ENCODE data around the gene VTI1B. TPM values are rescaled to one million over a fixed set of nuclear protein-coding genes. Genes with fewer than 3 reads are reported as not detected.

VTI1B gene
- total RNA-seq, 4 donors from 2014 or later = 96.1 to 133 (median 114) TPM

DNA sequence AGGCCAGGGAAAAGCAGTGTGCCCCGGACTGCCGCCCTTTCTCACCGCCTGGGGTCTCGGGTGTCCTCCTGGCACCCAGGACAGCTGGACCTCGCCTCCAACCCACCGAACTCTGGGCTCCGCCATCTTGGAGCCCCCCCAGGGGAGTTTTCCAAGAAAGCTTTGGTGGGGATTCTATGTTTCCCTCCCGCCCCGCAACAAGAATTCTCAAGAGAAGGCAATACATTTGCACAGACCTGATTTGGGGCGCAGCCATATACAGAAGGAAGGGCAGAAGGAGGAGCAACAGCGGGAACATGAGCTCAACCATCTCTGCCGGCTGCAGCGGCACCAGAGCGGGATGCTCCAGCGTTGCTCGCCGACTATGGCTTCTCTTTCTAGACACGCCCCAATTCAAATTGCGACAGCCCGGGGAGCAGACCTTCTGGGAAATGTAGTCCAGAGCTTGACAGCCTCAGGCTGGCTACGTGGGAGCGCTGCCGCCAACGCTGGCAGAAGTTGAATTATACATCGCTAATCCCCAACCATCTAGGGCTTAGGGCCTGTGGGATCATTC is 21.0 kb upstream of the VTI1B start, which contains the start of gene RDH11:
TSS of gene RDH11 (minus strand) at position 371 of the 556 bp plus-strand sequence. CDS start at position 310, 61 bp downstream.
- TF ChIP-seq, protein P1, sequence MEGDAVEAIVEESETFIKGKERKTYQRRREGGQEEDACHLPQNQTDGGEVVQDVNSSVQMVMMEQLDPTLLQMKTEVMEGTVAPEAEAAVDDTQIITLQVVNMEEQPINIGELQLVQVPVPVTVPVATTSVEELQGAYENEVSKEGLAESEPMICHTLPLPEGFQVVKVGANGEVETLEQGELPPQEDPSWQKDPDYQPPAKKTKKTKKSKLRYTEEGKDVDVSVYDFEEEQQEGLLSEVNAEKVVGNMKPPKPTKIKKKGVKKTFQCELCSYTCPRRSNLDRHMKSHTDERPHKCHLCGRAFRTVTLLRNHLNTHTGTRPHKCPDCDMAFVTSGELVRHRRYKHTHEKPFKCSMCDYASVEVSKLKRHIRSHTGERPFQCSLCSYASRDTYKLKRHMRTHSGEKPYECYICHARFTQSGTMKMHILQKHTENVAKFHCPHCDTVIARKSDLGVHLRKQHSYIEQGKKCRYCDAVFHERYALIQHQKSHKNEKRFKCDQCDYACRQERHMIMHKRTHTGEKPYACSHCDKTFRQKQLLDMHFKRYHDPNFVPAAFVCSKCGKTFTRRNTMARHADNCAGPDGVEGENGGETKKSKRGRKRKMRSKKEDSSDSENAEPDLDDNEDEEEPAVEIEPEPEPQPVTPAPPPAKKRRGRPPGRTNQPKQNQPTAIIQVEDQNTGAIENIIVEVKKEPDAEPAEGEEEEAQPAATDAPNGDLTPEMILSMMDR (IDR thresholded peaks at IDR 0.05) = no peak
- DNase-seq (ENCODE audit: low spot score) (peak; percentile 66), ATAC-seq (ENCODE audit: low FRiP score) (peak; percentile 91)

DNA sequence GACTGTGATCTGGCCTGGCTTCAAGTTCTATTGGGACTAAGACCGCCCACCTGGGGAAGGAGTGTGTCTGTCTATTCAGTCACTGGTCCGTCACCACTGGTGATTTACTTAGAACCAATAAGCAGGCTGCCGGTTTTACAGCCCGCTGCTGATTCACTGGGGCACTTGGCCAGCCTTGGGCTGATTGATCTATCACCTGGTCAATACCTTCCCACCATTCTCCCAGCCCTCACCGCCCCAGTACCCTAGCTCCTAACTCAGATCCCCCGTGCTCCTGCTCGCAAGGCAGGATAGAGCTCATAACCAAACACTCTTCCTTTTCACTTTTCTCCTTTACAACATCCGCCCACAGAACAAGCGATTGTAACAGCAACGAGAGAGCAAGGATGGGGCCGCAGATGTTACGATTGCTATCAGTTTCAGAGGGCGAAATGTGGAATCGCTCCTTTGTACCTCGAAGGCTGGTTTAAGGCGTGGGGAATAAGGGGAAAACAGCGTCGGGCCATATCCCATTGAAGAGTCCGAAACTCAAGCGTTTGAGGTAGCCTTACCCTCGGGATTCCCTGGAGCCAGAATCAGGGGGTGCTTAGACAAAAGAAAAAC is 20.5 kb upstream of the VTI1B start:
- TF ChIP-seq, protein P1 (IDR thresholded peaks at IDR 0.05) = no peak
- DNase-seq (ENCODE audit: low spot score) (peak; percentile 55), ATAC-seq (ENCODE audit: low FRiP score) (peak; percentile 80)

DNA sequence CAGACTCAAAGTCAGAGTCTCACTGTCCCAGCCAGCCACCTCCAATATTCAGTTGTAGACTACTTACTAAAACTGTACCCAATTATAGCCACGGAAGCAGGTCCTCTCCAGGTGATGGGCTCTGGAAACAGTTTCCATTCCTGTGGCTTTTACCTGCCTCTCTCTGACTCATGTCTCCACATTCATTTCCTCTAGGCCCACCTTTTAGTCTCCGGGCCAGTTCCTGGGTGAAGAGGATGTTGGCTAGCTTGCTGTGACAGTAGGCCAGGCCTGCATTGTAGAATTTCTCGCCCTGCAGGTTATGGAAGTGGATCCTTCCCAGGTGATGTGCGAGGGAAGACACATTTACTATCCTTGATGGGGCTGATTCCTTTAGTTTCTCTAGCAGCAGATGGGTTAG is 15.6 kb upstream of the VTI1B start:
- no peak for DNase-seq (ENCODE audit: low spot score)
- TF ChIP-seq, protein P1 (IDR thresholded peaks at IDR 0.05) = no peak
- no peak for ATAC-seq (ENCODE audit: low FRiP score)

GRCh38 chr14:67683842-67684241 is 9.4 kb upstream of the VTI1B start:
- no peak for ATAC-seq (ENCODE audit: low FRiP score)
- no peak for DNase-seq (ENCODE audit: low spot score)
- TF ChIP-seq, protein P1 (IDR thresholded peaks at IDR 0.05) = no peak

GRCh38 chr14:67680941-67681340 is 6.5 kb upstream of the VTI1B start:
- DNase-seq (ENCODE audit: low spot score) (no peak), ATAC-seq (ENCODE audit: low FRiP score) (no peak)
- TF ChIP-seq, protein P1 (IDR thresholded peaks at IDR 0.05) = no peak

DNA sequence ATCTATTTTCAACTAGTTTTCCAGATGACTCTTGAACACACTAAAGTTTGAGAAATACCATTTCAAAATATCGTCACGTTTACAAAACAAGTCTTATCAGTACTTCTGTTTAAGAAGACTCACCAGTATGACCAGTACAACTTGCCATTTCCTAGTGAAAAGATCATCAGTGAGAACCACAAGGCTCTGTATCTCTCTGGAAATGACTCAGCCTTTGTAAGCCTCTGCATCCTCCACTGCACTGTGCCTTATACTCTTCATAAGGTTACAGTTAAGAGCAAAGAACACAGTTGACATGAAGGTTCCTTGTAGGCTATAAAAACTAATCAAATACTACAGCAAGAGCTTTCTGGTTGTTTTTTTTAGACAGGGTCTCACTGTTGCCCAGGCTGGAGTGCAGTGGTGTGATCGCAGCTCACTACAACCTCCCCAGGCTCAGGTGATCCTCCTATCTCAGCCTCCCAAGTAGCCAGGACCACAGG is 5.7 kb upstream of the VTI1B start:
- TF ChIP-seq, protein P1 (IDR thresholded peaks at IDR 0.05) = no peak
- no peak for ATAC-seq (ENCODE audit: low FRiP score)
- no peak for DNase-seq (ENCODE audit: low spot score)

DNA sequence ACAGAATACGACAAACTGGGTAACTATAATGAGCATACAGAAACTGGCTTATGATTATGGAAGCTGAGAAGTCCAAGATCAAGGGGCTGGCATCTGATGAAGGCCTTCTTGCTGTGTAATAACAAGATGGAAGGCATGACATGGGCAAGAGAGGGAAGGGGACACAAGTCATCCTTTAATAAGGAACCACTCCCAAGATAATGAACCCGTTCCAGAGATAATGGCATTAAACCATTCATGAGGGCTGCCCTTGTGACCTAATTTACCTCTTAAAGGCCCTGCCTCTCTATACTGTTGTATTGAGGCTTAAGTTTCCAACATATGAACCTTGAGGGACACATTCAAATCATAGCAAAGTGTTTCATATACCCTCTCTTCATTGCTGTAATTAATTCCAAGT is 4.6 kb upstream of the VTI1B start:
- TF ChIP-seq, protein P1 (IDR thresholded peaks at IDR 0.05) = no peak
- no peak for DNase-seq (ENCODE audit: low spot score)
- no peak for ATAC-seq (ENCODE audit: low FRiP score)

Data from omental fat pad (tissue), 4 donors.